Measurements from ENCODE around the gene NUCKS1. TPM values are rescaled to one million over a fixed set of nuclear protein-coding genes. Genes with fewer than 3 reads are reported as not detected.

The NUCKS1 gene
- total RNA-seq, 1 experiment from 2014 or later = 427 TPM

DNA sequence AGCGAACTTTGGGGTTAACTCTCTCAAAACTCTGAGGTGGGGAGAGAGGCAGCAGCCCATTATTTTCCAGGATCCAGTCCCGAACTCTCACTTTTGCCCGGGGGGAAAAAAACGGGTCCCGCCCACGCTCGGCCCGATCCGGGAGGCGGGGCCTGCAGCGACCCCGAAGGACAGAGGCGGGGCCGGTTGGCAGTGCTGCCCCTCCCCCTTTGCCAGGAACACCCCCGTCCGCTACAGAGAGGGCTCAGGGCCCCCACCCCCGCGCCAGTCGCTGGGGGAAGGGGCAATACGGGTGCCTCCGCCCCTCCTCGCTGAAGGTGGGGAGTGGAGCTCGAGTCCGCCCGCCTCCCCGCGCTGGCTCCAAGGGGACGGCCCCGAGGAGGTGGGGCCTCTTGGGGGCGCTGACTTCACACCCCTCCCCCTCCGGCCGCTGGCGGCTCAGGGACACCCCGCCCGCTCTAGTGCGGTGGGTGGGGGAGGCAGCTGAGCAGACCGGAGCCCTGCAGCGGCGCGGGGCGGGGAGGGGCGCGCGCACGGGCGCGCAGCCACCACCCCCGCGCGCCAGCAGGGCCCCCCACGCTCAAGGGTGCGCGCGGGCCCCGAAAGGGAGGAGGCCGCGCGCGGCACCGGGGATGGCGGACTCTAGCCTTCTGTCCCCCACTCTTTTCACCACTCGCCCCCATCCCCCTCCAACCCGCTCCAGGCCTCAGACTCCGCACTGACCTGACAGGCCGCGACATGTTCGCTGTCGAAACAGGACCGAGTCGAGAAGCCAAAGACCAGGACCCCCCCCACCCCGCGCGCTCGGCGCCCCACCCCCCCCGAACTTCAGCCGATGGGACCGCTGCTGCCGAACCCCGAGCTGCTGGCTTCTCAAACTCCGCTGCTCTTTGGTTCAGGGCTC is 496 bp downstream of the NUCKS1 start:
- Histone ChIP-seq H2BK120ac (ENCODE audit: low read depth, low read length, poor library complexity, severe bottlenecking) (no peak overlapping the region), H2BK20ac (ENCODE audit: low read depth, low read length, poor library complexity, severe bottlenecking) (no peak overlapping the region), H2BK5ac (ENCODE audit: insufficient read length, low read length) (no peak overlapping the region), H2BK12ac (ENCODE audit: insufficient read length, low read depth, low read length) (no peak overlapping the region), H3K9ac (ENCODE audit: extremely low read depth, insufficient read length, low read length) (peak overlapping the region; percentile 91), H3K9me3 (ENCODE audit: control insufficient read depth, low read depth, low read length) (no peaks in the 10 kb centered on the region), H3K23me2 (ENCODE audit: insufficient read length, low read depth, low read length, poor library complexity, severe bottlenecking) (no peaks in the 10 kb centered on the region), H3K79me1 (ENCODE audit: insufficient read depth, low read depth, low read length, poor library complexity, severe bottlenecking) (no peaks in the 10 kb centered on the region), H3K18ac (ENCODE audit: insufficient read length, low read depth, low read length) (peak overlapping the region; percentile 95), H2AK5ac (ENCODE audit: insufficient read length, low read length) (no peak overlapping the region), H3K14ac (ENCODE audit: insufficient read depth, low read length) (peak overlapping the region; percentile 90; the same call in 1 of the 2 replicates), H3K4ac (ENCODE audit: low read depth, low read length) (no peak overlapping the region), H3K79me2 (ENCODE audit: insufficient read depth, low read length) (peaks cover 40% of the 10 kb centered on the region), H3K4me1 (ENCODE audit: insufficient read depth, low read length) (no peaks in the 10 kb centered on the region), H3K27me3 (ENCODE audit: insufficient read depth, low read length) (no peaks in the 10 kb centered on the region), H3T11ph (ENCODE audit: low read length) (no peak overlapping the region), H3K56ac (ENCODE audit: insufficient read length, low read depth, low read length) (no peak overlapping the region), H4K91ac (ENCODE audit: insufficient read length, low read depth, low read length) (no peak overlapping the region), H3K4me2 (ENCODE audit: insufficient read depth, insufficient read length, low read length) (peak overlapping the region; percentile 100), H4K20me1 (ENCODE audit: control insufficient read depth, insufficient read depth, insufficient read length) (peaks cover 2% of the 10 kb centered on the region), H4K5ac (ENCODE audit: insufficient read length, low read depth, low read length) (no peak overlapping the region), H2BK15ac (ENCODE audit: low read depth, low read length) (no peak overlapping the region), H3K27ac (ENCODE audit: insufficient read length, low read depth, low read length) (peak overlapping the region; percentile 4), H3K23ac (ENCODE audit: insufficient read length, low read depth, low read length) (no peak overlapping the region), H4K8ac (replicated peaks; ENCODE audit: insufficient read length, low read depth, low read length) (no peak overlapping the region), H2AFZ (ENCODE audit: low read length) (no peak overlapping the region)
- no CpG with 5 or more reads among the region's 81 CpGs for WGBS (ENCODE audit: extremely low coverage, insufficient read length, low lambda C conversion rate)
- peak overlapping the region; percentile 94 to 97 for H3K4me3 Mint-ChIP-seq
- TF ChIP-seq, protein P1, sequence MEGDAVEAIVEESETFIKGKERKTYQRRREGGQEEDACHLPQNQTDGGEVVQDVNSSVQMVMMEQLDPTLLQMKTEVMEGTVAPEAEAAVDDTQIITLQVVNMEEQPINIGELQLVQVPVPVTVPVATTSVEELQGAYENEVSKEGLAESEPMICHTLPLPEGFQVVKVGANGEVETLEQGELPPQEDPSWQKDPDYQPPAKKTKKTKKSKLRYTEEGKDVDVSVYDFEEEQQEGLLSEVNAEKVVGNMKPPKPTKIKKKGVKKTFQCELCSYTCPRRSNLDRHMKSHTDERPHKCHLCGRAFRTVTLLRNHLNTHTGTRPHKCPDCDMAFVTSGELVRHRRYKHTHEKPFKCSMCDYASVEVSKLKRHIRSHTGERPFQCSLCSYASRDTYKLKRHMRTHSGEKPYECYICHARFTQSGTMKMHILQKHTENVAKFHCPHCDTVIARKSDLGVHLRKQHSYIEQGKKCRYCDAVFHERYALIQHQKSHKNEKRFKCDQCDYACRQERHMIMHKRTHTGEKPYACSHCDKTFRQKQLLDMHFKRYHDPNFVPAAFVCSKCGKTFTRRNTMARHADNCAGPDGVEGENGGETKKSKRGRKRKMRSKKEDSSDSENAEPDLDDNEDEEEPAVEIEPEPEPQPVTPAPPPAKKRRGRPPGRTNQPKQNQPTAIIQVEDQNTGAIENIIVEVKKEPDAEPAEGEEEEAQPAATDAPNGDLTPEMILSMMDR (conservative IDR thresholded peaks at IDR 0.05) = no peak
- peaks cover 15 to 30% (median 23%) of the 10 kb centered on the region in 3 experiments for H3K36me3 Mint-ChIP-seq (ENCODE audit: insufficient read depth in 1 of 3, low read depth in 3 of 3)
- H3K9me3 Mint-ChIP-seq = no peaks in the 10 kb centered on the region; a peak in 1 of 5 replicates
- DNase-seq = peak; percentile 98
- peak overlapping the region; percentile 99 to 100 (median 100) for H3K27ac Mint-ChIP-seq
- H3K27me3 Mint-ChIP-seq (ENCODE audit: low read depth) = peaks cover under 1% of the 10 kb centered on the region; the same call in 1 of the 2 replicates
- H3K4me1 Mint-ChIP-seq = peaks cover 29 to 45% of the 10 kb centered on the region in 2 experiments

Data from H9 (cell line).